HL-60 (cell line): ENCODE results near the gene MSLN.
"Not testable (repeated sequence)": the region's sequence is repeated elsewhere in the genome, so short reads cannot be mapped to it uniquely, and the experiment has no call there.

ENCODE experiments used
- DNase-seq, 2 experiments: peaks; one replicate each; pipeline ENCODE4 v3.0.0-alpha.2; 2010 to 2020; ENCODE audit warnings: low read depth in 1 of 2, low spot score in 1 of 2
- H3K27ac ChIP-seq: fragments of 250-450 bp; sonication (Bioruptor Pico); replicated peaks from 2 replicates; pipeline ENCODE4 v1.5.1; 2020; ENCODE audit warnings: mild to moderate bottlenecking, moderate library complexity
- H3K27me3 ChIP-seq: fragments of 250-450 bp; sonication (Bioruptor Pico); 2 replicates; pipeline ENCODE4 v1.5.1; 2021; ENCODE audit warnings: mild to moderate bottlenecking, moderate library complexity; ENCODE audit not compliant: insufficient read depth, poor library complexity, severe bottlenecking
- H3K4me3 ChIP-seq: replicated peaks from 2 replicates; pipeline ENCODE4 v1.5.1; 2011; ENCODE audit warnings: mild to moderate bottlenecking, control low read depth, low read length; ENCODE audit not compliant: insufficient read depth
- CTCF ChIP-seq: IDR thresholded peaks from one replicate; pipeline ENCODE4 v1.5.1; 2011; ENCODE audit warnings: low read length, control low read depth, inconsistent platforms; ENCODE audit not compliant: insufficient read depth
- GABPA ChIP-seq: IDR thresholded peaks from 2 replicates; pipeline ENCODE4 v1.6.1; 2012; ENCODE audit warnings: low read depth
- POLR2AphosphoS5 ChIP-seq: IDR thresholded peaks from 2 replicates; pipeline ENCODE4 v1.6.1; 2012; ENCODE audit warnings: low read depth
- REST ChIP-seq: IDR thresholded peaks from 2 replicates; pipeline ENCODE4 v1.6.1; 2012; ENCODE audit warnings: low read depth; ENCODE audit not compliant: insufficient replicate concordance
- SPI1 ChIP-seq: IDR thresholded peaks from 2 replicates; pipeline ENCODE4 v1.6.1; 2012; ENCODE audit warnings: low read depth, mild to moderate bottlenecking, borderline replicate concordance

Gene MSLN

GRCh38 chr16:775236-775796 is 14.8 kb downstream of the MSLN start:
- no peak for DNase-seq
- H3K4me3 ChIP-seq, result no peak overlapping the region

GRCh38 chr16:776298-776697 is 15.8 kb downstream of the MSLN start:
- DNase-seq, H3K4me3 ChIP-seq, H3K27me3 ChIP-seq, H3K27ac ChIP-seq: not testable (repeated sequence)

More at GRCh38 chr16:775236-775796, 14.8 kb downstream of the MSLN start:
- TF ChIP-seq GABPA (no peak), REST (no peak), CTCF (no peak), SPI1 (no peak), POLR2AphosphoS5 (no peak)
- Histone ChIP-seq H3K27me3 (peaks cover 3% of the 10 kb centered on the region), H3K27ac (no peak overlapping the region)

- H3K27ac ChIP-seq, result no peak overlapping the region
- peaks cover 6% of the 10 kb centered on the region for H3K27me3 ChIP-seq
- no peak for DNase-seq
- no peak overlapping the region for H3K4me3 ChIP-seq
- TF ChIP-seq REST, result no peak
- TF ChIP-seq GABPA, result no peak
- TF ChIP-seq CTCF, result no peak
- no peak for TF ChIP-seq POLR2AphosphoS5
- TF ChIP-seq SPI1, result no peak
These were observed 16.3 kb downstream of the MSLN start for GRCh38 chr16:776824-777223.

GRCh38 chr16:777826-778225 is 17.3 kb downstream of the MSLN start:
- Histone ChIP-seq H3K27me3 (peaks cover 11% of the 10 kb centered on the region), H3K27ac (no peak overlapping the region), H3K4me3 (no peak overlapping the region)
- DNase-seq, result no peak
- TF ChIP-seq CTCF (no peak), REST (no peak), POLR2AphosphoS5 (no peak), GABPA (no peak), SPI1 (no peak)
